ENCODE results near the gene HSDL2.
"Not testable (repeated sequence)": the region's sequence is repeated elsewhere in the genome, so short reads cannot be mapped to it uniquely, and the experiment has no call there.

The HSDL2 gene

GRCh38 chr9:112366591-112366990 is 13.3 kb upstream of the HSDL2 start:
- peak; percentile 23 for TF ChIP-seq CTCF (conservative IDR thresholded peaks at IDR 0.05)
- TF ChIP-seq ZFX (IDR thresholded peaks at IDR 0.05): no peak
- no peak overlapping the region for H3K27ac ChIP-seq

- H3K27ac ChIP-seq: no peak overlapping the region
- TF ChIP-seq ZFX (IDR thresholded peaks at IDR 0.05): no peak
- no peak for TF ChIP-seq CTCF (conservative IDR thresholded peaks at IDR 0.05)
Observed at GRCh38 chr9:112367465-112367864, 12.4 kb upstream of the HSDL2 start.

- no peak overlapping the region for H3K27ac ChIP-seq
- TF ChIP-seq ZFX (IDR thresholded peaks at IDR 0.05) (no peak), CTCF (conservative IDR thresholded peaks at IDR 0.05) (no peak)
Observed at GRCh38 chr9:112369817-112370216, 10.1 kb upstream of the HSDL2 start.

- H3K27ac ChIP-seq: no peak overlapping the region
- TF ChIP-seq CTCF (conservative IDR thresholded peaks at IDR 0.05) (no peak), ZFX (IDR thresholded peaks at IDR 0.05) (no peak)
Observed at GRCh38 chr9:112371060-112371459, 8.8 kb upstream of the HSDL2 start.

- not testable (repeated sequence) for H3K27ac ChIP-seq
Observed at GRCh38 chr9:112373666-112374065, 6.2 kb upstream of the HSDL2 start.

- not testable (repeated sequence) for H3K27ac ChIP-seq
Observed at GRCh38 chr9:112374232-112374631, 5.7 kb upstream of the HSDL2 start.

GRCh38 chr9:112375361-112375760 is 4.5 kb upstream of the HSDL2 start:
- TF ChIP-seq CTCF (conservative IDR thresholded peaks at IDR 0.05) (no peak), ZFX (IDR thresholded peaks at IDR 0.05) (no peak)
- H3K27ac ChIP-seq: no peak overlapping the region

GRCh38 chr9:112377087-112377486 is 2.8 kb upstream of the HSDL2 start:
- no peak for TF ChIP-seq ZFX (IDR thresholded peaks at IDR 0.05)
- no peak for TF ChIP-seq CTCF (conservative IDR thresholded peaks at IDR 0.05)
- H3K27ac ChIP-seq: peak overlapping the region; percentile 15; the same call in 1 of the 2 replicates

Measured in C4-2B (cell line).